ENCODE measurements around the gene MAP1B. TPM values are rescaled to one million over a fixed set of nuclear protein-coding genes. Genes with fewer than 3 reads are reported as not detected.

MAP1B gene
- 0.10 TPM for total RNA-seq (2013)
- polyA plus RNA-seq (under 1 TPM in 1 of 3 donors, not detected in 2; 0.02 TPM), polyA minus RNA-seq (0.08 TPM in 1 of 2 replicates, not detected in the other), total RNA-seq (0.06 to 90.4 (median 0.21) reads per million in 11 experiments)

- no peak within 1 kb of the TSS for H2AFZ ChIP-seq (ENCODE audit: insufficient read depth, low read depth, low read length, poor library complexity, severe bottlenecking)
- peaks cover 0 to 4% of the 10 kb centered on the region in 2 donors for H3K4me1 ChIP-seq (ENCODE audit: control insufficient read depth in 1 of 2, insufficient read depth in 2 of 2, low read length in 2 of 2)
- no peaks in the 10 kb centered on the region for H3K36me3 ChIP-seq (replicated peaks in 1 of 2; ENCODE audit: control insufficient read depth in 1 of 2, insufficient read depth in 2 of 2, low read length in 2 of 2)
- no peak for DNase-seq
- H3K9ac ChIP-seq (ENCODE audit: insufficient read depth, low read length, poor library complexity, severe bottlenecking) = no peak within 1 kb of the TSS
- Mint-ChIP-seq H3K4me1 (peaks cover 8% of the 10 kb centered on the region), H3K9me3 (peaks cover 0 to 11% (median 6%) of the 10 kb centered on the region in 7 donors), H3K27me3 (ENCODE audit: low read depth in 3 of 3) (peaks cover 56 to 73% (median 62%) of the 10 kb centered on the region in 3 donors), H3K36me3 (peaks cover 0 to 7% of the 10 kb centered on the region in 2 donors), H3K27ac (no peak within 1 kb of the TSS), H3K4me3 (peak within 1 kb of the TSS in 1 of 2 donors; percentile 82)
- no peak for TF ChIP-seq CTCF (IDR thresholded peaks at IDR 0.05)
- H3K27ac ChIP-seq (ENCODE audit: low read depth in 1 of 2, low read length in 2 of 2) = no peak within 1 kb of the TSS
- intact Hi-C loops (cut with micrococcal nuclease) = no loop called here
- WGBS (ENCODE audit: insufficient coverage) = under 1% methylated on average over 48 of the region's 82 CpGs
- peaks cover 0 to 5% of the 10 kb centered on the region in 2 donors for H3K9me3 ChIP-seq (replicated peaks in 1 of 2; ENCODE audit: control insufficient read depth in 1 of 2, insufficient read depth in 1 of 2, low read length in 2 of 2)
- no peaks in the 10 kb centered on the region for H3K79me2 ChIP-seq (ENCODE audit: insufficient read depth, low read length)
- no peak within 1 kb of the TSS for H3K4me3 ChIP-seq (replicated peaks in 1 of 3; ENCODE audit: low read depth in 2 of 3, low read length in 3 of 3)
- no peaks in the 10 kb centered on the region for H4K20me1 ChIP-seq (ENCODE audit: insufficient read depth, low read length)
- H3K27me3 ChIP-seq (ENCODE audit: control insufficient read depth in 2 of 2, insufficient read depth in 2 of 2, low read length in 2 of 2) = peaks cover 47 to 79% of the 10 kb centered on the region in 2 donors
- peak within 1 kb of the TSS; percentile 24 for H3K4me2 ChIP-seq (replicated peaks; ENCODE audit: extremely low read depth, low read length, poor library complexity, severe bottlenecking)
Measured at GRCh38 chr5:72107131-72107900, at the start of gene MAP1B. MAP1B (plus strand) TSS chr5:72107475; CDS start chr5:72107532, 57 bp downstream.

- Mint-ChIP-seq H3K9me3 (peaks cover 0 to 3% (median 0%) of the 10 kb centered on the region in 7 donors), H3K36me3 (no peaks in the 10 kb centered on the region), H3K27me3 (ENCODE audit: low read depth in 3 of 3) (no peaks in the 10 kb centered on the region), H3K27ac (no peak overlapping the region), H3K4me1 (no peaks in the 10 kb centered on the region), H3K4me3 (no peak overlapping the region)
- Histone ChIP-seq H3K27me3 (ENCODE audit: control insufficient read depth in 2 of 2, insufficient read depth in 2 of 2, low read length in 2 of 2) (no peaks in the 10 kb centered on the region), H3K9me3 (replicated peaks in 1 of 2; ENCODE audit: control insufficient read depth in 1 of 2, insufficient read depth in 1 of 2, low read length in 2 of 2) (no peaks in the 10 kb centered on the region), H3K4me1 (ENCODE audit: control insufficient read depth in 1 of 2, insufficient read depth in 2 of 2, low read length in 2 of 2) (no peaks in the 10 kb centered on the region), H2AFZ (ENCODE audit: insufficient read depth, low read depth, low read length, poor library complexity, severe bottlenecking) (no peak overlapping the region), H3K4me3 (replicated peaks in 1 of 3; ENCODE audit: low read depth in 2 of 3, low read length in 3 of 3) (no peak overlapping the region), H4K20me1 (ENCODE audit: insufficient read depth, low read length) (no peaks in the 10 kb centered on the region), H3K9ac (ENCODE audit: insufficient read depth, low read length, poor library complexity, severe bottlenecking) (no peak overlapping the region), H3K79me2 (ENCODE audit: insufficient read depth, low read length) (no peaks in the 10 kb centered on the region), H3K36me3 (replicated peaks in 1 of 2; ENCODE audit: control insufficient read depth in 1 of 2, insufficient read depth in 2 of 2, low read length in 2 of 2) (no peaks in the 10 kb centered on the region), H3K27ac (ENCODE audit: low read depth in 1 of 2, low read length in 2 of 2) (no peak overlapping the region), H3K4me2 (replicated peaks; ENCODE audit: extremely low read depth, low read length, poor library complexity, severe bottlenecking) (no peak overlapping the region)
- no peak for TF ChIP-seq CTCF (IDR thresholded peaks at IDR 0.05)
- intact Hi-C loops (cut with micrococcal nuclease) = no loop called here
- 100% methylated on average over 1 of the region's 2 CpGs for WGBS (ENCODE audit: insufficient coverage)
- DNase-seq = no peak
Measured at GRCh38 chr5:72057816-72058215, 49.5 kb upstream of the MAP1B start.
